ENCODE results near the gene DOCK4.

DOCK4 gene

GRCh38 chr7:111682588-111683340, 523.4 kb downstream of the DOCK4 start:
- DNase-seq, result no peak

- no peak for DNase-seq
Measured at GRCh38 chr7:111681242-111681641, 525.0 kb downstream of the DOCK4 start.

GRCh38 chr7:111678986-111679385, 527.2 kb downstream of the DOCK4 start:
- no peak for DNase-seq

GRCh38 chr7:111678281-111678680, 527.9 kb downstream of the DOCK4 start:
- no peak for DNase-seq

GRCh38 chr7:111677848-111678247, 528.4 kb downstream of the DOCK4 start:
- DNase-seq, result no peak

GRCh38 chr7:111676811-111677210, 529.4 kb downstream of the DOCK4 start:
- no peak for DNase-seq

Measured in SHP77 (cell line).